ENCODE results near the gene MTUS2.
A peak's percentile ranks its signal among the peaks of the same experiment; 100 is the strongest.
"Not testable (repeated sequence)": the region's sequence is repeated elsewhere in the genome, so short reads cannot be mapped to it uniquely, and the experiment has no call there.

Gene MTUS2

GRCh38 chr13:29345860-29346582, 525.9 kb downstream of the MTUS2 start:
- FAIRE-seq, result not testable (repeated sequence)

GRCh38 chr13:29355029-29355428, 534.9 kb downstream of the MTUS2 start:
- FAIRE-seq, result no peak

- no peak for FAIRE-seq
Observed at GRCh38 chr13:29359181-29359580, 539.0 kb downstream of the MTUS2 start.

DNA sequence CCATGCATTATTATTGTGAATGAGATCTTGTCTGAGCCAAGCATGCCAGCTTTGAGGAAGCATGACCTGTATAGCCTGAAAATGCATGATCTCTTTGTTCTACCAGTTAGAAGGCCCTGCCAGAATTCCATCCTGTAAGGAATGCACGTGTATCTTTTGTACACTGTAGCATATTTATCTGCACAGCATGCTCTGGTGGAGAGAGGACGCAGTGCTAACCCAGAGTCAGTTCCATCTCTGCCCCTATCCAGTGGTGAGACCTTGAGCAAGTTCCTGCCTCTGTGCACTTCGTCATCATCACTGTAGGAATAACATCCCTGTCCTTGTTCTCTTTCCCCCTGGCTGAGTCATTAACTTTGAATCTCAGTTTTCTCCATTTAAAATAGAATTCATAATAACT, 541.6 kb downstream of the MTUS2 start:
- FAIRE-seq, result no peak

GRCh38 chr13:29362849-29363604, 542.9 kb downstream of the MTUS2 start:
- FAIRE-seq, result peak; percentile 21

DNA sequence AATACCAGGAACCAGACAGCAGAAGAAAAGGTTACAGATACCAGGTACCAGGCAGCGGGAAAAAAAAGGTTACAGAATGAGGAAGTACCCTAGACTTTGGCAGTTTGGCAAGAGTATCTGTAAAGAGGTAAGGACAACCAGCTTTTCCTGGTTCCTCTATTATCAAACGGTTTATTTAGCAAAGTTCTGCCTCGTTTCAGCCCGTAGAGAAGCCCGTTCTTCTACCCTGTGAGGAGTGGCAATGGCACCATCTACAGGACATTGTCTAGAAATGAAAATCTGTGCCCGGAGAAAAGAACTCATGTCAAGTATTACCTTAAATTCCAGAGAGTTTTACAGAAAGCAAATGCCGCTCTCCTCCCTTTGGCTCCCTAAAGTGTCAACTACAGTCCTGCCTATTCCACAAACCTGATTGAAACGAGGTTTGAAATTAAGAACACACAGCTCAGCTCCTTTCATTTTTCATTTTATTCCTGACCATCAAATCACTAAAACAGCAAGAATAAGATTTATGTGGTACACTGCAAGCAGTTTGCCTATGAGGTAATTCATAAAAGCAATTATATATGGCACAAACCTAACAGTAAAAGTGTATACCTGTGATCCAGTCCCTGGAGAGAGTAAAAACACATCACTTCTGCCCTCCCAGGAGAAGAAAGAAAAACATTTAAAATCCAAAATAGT, 549.1 kb downstream of the MTUS2 start:
- peak; percentile 51 for FAIRE-seq

DNA sequence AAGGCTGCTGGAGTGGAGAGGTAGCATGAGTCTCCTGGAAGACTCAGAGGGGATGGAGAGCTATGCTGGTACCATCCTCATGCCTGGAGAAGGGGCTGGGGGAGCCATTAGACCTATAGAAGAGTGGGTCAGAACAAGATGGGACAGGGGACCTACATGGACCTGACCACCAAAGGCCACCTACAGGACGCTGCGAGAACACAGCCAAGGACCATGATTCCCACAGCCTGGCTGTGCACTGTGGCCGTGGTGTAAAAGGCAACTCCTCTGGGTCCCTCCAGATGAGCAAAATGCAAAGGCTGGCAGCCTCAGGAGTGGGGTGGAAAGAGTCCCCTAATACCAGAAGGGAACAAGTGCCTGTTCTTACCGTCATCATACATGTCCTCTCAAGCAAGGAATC, 559.1 kb downstream of the MTUS2 start:
- no peak for FAIRE-seq

- FAIRE-seq, result no peak
Observed at GRCh38 chr13:29379865-29380264, 559.7 kb downstream of the MTUS2 start.

GRCh38 chr13:29382021-29382420, 561.9 kb downstream of the MTUS2 start:
- no peak for FAIRE-seq

DNA sequence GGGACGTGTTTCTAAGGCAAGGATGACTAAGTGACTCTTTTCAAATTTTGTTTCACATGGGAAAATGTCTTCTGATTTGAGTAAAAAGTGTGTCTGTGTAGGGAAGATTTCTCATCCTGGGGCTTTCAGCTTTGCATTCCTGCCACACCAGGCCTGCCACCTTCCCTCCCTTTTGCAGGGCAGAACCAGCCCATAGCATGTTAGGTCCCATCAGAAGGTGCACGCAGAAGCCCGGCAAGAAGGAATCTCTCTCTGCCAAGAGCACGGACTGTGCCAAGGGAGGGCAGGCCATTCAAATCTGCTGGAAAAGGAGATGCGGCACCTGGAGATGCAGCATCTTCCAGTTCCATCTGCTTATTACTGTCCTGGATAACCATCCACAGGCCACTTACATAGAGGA, 563.3 kb downstream of the MTUS2 start:
- no peak for FAIRE-seq

GRCh38 chr13:29384466-29384865, 564.3 kb downstream of the MTUS2 start:
- FAIRE-seq, result no peak

GRCh38 chr13:29384871-29385270, 564.7 kb downstream of the MTUS2 start:
- no peak for FAIRE-seq

GRCh38 chr13:29386246-29386645, 566.1 kb downstream of the MTUS2 start:
- no peak for FAIRE-seq

DNA sequence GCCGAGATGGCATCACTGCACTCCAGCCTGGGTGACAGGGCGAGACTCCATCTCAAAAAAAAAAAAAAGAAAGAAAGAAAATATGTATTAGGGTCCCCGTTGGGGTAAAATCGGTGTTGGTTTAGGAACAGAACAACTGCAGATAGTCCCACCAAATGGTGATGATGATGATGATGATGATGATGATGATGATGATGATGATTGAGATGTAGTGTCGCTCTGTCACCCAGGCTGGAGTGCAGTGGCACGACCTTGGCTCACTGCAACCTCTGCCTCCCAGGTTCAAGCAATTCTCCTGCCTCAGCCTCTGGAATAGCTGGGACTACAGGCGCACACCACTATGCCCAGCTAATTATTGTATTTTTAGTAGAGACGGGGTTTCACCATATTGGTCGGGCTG, 570.5 kb downstream of the MTUS2 start:
- not testable (repeated sequence) for FAIRE-seq

GRCh38 chr13:29396446-29396845, 576.3 kb downstream of the MTUS2 start:
- FAIRE-seq, result no peak

DNA sequence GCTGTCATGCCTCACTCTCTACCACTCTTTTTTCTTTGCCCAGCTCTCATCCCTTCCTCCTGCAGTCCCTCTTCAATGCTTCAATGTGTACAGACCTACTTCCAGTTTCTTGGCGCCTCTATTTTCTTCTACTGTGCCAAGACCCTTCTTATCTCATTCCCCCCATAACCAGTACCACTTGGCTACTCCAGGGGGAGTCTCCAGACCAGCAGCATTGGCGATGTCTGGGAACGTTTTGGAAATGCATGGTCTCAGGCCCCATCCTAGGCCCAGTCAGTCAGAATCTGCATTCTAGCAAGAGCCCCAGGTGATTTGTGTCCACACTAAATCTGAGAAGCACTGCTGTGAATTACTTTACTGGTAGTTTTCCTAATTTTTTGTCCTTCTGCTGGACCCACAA, 577.1 kb downstream of the MTUS2 start:
- FAIRE-seq, result no peak

DNA sequence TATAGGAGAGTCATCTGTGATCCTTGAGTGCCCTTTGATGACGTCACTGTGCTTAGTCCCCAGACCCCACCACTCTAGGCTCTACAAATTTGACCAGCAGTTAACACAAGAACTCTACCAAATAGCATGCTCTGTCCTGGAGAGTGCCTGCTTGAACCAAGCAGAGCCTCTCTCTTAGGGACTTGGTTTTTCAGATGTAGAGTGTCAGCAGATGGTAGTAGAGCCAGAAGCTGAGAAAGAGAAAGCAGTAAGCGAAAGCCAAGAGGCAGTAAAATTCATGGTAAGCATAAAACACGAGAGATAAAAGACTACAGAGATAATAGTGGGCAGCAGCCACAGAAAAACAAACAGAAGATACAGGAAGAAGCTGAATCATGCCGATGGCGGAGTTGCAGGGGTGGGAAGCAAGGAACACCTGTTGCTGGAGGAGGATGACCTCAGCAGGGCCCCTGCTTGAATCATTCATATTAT, 582.1 kb downstream of the MTUS2 start:
- FAIRE-seq, result no peak

DNA sequence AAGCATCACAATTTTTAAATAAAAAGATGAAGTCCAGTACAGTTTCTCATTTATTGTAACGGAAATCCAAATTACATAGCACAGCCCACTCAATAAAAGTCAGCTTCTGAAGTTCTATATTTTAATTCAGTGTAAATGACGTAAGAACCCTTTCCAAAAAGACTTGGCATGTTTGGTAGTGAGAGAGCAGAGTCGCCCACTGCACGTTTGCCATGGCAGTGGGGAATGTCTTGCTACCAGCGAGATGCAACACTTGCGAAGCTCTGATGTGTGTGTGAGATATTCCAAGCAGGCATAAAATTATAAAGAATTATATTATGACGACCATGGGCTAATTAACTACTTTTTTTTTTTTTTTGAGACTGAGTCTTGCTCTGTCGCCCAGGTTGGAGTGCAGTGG, 585.3 kb downstream of the MTUS2 start:
- no peak for FAIRE-seq

DNA sequence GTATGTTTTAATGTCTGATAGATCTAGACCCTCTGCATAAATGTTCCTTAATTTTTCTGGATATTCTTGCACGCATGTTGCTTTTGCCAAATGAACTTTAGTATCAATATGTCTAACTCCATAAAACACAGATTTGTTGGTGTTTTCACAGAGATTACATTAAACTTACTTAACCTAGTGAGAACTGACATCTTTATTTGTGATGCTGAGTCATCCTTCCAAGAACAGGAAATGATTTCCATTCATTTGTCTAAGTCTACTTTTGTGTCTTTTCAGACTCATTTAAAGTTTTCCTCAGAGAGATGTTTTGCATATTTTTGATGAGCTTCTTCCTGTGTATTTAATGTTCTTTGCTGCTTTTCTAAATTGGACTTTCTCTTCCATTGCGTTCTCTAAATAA, 591.3 kb downstream of the MTUS2 start:
- no peak for FAIRE-seq

GRCh38 chr13:29418026-29418425, 597.9 kb downstream of the MTUS2 start:
- no peak for FAIRE-seq

DNA sequence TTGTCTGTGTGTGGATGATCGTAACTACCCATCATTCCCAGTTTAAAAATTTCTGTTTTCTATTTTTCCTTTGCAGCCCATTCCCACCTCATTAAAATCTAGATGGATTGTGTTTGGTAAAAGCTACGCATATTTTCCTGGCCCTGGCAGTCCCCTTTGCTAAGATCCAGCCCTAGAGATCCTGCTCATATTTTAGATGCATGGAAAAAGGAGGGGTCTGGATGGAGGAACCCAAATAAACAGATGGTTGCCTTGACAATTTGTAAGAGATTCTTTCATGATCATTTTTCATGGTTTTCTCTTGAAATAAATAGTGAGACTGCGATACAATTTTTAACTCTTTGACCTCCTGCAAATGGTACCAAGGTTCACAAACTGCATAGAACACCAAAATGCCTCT, 601.0 kb downstream of the MTUS2 start:
- FAIRE-seq, result no peak

DNA sequence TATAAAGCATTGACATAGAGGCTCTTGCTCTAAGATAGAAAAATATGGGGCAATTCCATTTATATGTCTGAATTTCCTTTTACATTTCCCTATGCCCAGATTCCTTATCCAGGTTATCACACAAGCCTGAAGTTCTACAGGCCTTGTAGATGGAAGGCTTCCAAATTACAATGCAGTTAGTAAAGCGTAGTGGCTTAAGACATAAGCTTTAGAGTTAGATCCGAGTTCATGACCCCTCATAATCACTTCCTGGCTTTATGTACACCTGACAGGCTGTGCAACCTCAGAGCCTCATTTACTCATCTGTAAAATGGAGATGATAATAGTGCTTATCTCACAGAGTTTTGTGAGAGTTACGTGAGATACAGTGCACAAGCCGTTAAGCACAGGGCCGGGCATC, 601.9 kb downstream of the MTUS2 start:
- no peak for FAIRE-seq

DNA sequence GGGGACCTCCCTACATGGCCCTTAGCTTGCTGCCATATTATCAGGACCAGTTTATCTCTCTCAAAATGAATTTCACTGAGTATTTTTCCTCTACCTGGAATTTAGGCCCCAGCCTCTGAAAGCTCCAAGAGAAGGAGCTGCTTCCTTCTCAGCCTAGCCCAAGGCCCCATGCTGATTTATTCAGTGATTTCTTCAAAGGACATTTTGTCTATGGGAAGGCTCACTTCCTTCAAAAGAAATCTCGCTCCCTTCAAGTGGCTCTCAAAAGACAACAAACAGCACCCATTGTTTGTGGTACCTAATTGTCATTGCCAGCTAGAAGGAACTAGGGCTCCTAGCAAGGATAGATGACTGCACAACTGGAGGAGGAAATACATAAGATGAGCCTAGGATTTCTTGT, 602.9 kb downstream of the MTUS2 start:
- FAIRE-seq, result no peak

- FAIRE-seq, result no peak
Observed at GRCh38 chr13:29427937-29428309, 607.8 kb downstream of the MTUS2 start.

All from G401.6 (cell line).